Skin of body (tissue), 2 donors: ENCODE results near the gene CENPVL2. TPM values are rescaled to one million over a fixed set of nuclear protein-coding genes. Genes with fewer than 3 reads are reported as not detected.
A peak's percentile ranks its signal among the peaks of the same experiment; 100 is the strongest.
"Not testable (repeated sequence)": the region's sequence is repeated elsewhere in the genome, so short reads cannot be mapped to it uniquely, and the experiment has no call there.

Experiments
- DNase-seq: peaks from one replicate; lab custom pipeline; 2025; lab: John Stamatoyannopoulos, UW
- total RNA-seq: library from RNA; depleted of rRNA; stranded (reverse); fragments of >200 nt; gene quantifications from one replicate; pipeline ENCODE4 v1.2.3, GENCODE V29; 2014

Gene CENPVL2
- not detected for total RNA-seq

DNA sequence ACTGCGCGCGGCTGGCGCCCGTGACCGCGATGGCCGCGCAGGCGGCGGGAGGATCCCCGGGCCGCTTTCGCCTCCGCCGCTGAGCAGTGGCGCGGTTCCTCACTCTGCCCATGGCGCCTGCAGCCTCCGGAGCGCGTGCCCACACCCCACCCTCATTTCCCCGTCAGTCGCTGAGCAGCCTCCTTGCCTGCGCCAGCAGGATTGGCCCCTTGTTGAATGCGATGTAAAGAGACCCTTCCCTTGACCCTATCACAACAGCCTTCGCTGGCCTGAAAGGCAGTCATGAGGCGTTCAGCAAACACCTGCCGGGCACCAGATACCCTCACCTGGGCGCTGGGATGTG is at the start of gene CENPVL2:
Gene CENPVL2 (minus strand): TSS at position 112 of the 343 bp plus-strand sequence. CDS start 0 bp downstream, at position 112.
- DNase-seq = not testable (repeated sequence)

GRCh38 chrX:51728202-51728601 is 45.6 kb upstream of the CENPVL2 start:
- no peak for DNase-seq

DNA sequence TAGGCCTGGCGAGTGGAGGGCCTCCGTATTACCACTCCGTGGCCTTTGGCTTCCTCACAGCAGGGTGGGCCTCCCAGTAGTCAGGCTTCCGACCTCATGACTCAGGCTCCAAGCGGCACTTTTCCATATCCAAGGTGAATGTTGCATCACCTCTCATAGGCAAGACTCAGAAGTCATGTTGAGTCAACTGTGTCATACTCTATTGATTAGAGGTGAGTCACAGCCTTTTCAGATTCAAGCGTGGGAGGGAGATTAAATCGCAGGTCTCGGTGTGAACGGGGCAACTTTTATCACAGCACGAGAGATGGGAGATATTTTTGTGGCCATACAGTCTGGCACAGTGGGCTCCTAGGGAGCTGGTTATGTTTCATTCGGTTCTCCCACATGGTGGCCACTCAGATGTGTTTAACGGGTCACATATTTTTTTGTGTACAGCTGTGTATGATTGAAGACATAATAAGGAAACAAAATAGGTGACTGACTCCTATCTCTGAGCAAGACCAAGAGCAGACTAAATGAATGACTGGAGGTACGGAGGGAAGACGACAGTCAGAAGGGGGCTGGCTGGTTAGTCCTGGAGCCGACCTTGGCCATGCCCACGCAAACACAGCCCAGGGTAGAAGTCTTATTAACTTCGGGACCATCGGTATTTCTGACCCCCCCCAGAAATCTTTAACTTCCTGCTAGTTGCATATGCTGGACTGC is 30.5 kb upstream of the CENPVL2 start:
- not testable (repeated sequence) for DNase-seq

DNA sequence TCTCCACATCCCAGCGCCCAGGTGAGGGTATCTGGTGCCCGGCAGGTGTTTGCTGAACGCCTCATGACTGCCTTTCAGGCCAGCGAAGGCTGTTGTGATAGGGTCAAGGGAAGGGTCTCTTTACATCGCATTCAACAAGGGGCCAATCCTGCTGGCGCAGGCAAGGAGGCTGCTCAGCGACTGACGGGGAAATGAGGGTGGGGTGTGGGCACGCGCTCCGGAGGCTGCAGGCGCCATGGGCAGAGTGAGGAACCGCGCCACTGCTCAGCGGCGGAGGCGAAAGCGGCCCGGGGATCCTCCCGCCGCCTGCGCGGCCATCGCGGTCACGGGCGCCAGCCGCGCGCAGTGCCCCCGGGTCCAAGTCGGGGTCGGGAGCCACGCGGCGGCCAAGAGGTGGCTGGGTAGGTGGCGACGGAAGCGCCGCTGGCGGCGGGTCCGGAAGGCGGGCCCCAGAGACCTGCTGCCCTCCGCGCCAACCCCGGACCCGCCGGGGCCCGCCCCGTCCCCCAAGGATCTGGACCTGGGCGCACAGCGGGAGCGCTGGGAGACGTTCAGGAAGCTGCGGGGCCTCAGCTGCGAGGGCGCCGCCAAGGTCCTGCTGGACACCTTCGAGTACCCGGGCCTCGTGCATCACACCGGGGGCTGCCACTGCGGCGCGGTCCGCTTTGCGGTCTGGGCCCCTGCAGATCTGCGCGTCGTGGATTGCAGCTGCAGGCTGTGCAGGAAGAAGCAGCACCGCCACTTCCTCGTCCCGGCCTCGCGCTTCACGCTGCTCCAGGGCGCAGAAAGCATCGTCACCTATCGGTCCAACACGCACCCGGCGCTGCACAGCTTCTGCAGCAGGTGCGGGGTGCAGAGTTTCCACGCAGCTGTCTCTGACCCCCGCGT is 27.9 kb upstream of the CENPVL2 start, which contains the start of gene CENPVL1:
Gene CENPVL1 (plus strand): TSS at position 236 of the 888 bp plus-strand sequence. CDS start 0 bp downstream, at position 236.
- not testable (repeated sequence) for DNase-seq

GRCh38 chrX:51697397-51697796 is 14.8 kb upstream of the CENPVL2 start:
- DNase-seq = no peak

GRCh38 chrX:51694254-51694653 is 11.6 kb upstream of the CENPVL2 start:
- no peak for DNase-seq

DNA sequence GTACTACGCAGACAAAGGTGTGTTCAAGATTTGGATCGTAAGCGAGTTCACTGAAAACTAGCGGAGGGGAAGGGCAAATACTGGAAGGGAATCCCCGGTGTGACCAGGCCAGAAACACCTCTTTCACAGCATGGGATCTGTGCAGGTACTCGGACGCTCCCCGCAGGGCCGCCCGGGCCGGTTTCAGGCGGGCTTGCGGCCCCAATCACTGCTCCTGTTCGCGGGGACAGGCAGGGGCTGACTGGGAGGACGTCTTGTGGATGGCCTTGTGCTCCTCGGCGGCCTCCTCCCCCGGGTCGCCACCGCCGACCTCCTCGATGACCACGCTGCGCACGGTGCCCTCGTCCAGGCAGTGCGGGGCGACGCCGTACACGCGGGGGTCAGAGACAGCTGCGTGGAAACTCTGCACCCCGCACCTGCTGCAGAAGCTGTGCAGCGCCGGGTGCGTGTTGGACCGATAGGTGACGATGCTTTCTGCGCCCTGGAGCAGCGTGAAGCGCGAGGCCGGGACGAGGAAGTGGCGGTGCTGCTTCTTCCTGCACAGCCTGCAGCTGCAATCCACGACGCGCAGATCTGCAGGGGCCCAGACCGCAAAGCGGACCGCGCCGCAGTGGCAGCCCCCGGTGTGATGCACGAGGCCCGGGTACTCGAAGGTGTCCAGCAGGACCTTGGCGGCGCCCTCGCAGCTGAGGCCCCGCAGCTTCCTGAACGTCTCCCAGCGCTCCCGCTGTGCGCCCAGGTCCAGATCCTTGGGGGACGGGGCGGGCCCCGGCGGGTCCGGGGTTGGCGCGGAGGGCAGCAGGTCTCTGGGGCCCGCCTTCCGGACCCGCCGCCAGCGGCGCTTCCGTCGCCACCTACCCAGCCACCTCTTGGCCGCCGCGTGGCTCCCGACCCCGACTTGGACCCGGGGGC is 567 bp downstream of the CENPVL2 start:
- DNase-seq = not testable (repeated sequence)

DNA sequence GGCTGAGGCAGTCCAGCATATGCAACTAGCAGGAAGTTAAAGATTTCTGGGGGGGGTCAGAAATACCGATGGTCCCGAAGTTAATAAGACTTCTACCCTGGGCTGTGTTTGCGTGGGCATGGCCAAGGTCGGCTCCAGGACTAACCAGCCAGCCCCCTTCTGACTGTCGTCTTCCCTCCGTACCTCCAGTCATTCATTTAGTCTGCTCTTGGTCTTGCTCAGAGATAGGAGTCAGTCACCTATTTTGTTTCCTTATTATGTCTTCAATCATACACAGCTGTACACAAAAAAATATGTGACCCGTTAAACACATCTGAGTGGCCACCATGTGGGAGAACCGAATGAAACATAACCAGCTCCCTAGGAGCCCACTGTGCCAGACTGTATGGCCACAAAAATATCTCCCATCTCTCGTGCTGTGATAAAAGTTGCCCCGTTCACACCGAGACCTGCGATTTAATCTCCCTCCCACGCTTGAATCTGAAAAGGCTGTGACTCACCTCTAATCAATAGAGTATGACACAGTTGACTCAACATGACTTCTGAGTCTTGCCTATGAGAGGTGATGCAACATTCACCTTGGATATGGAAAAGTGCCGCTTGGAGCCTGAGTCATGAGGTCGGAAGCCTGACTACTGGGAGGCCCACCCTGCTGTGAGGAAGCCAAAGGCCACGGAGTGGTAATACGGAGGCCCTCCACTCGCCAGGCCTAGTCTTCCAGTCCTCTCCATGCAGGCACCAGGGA is 2.8 kb downstream of the CENPVL2 start:
- not testable (repeated sequence) for DNase-seq

DNA sequence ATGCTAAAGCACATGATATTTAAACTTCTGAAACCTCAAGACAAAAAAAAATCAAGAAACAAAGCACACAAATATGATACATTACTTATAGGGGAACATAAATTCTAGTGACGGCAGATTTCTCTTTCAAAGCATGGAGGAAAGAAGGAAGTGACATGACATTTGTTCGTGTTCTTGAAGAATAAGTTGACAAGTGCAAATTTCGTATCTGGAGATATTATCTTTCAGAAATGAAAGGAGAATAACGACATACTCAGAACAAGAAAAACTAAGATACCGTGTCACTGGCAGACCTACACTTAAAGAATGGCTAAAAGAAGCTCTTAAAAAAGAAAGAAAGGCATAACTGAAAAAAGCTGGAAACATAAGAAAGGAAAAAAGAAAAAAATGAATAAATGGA is 16.6 kb downstream of the CENPVL2 start:
- no peak for DNase-seq

DNA sequence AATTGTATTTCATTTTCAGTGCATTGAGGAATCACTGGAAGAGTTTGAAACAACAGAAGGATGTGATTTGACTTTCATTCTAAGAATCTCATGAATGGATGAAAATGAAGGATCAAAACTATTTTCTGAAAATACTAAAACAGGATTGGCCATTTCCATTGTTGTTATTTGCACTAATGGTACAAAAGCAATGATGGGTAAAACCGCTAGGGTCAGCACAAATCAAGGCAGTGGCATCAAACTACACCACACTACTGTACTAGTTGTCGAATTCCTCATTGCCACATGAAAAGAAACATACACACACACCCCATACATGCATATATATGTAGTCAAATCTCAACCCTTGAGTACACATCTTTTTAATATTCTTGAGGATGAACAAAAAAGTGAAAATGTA is 39.3 kb downstream of the CENPVL2 start:
- DNase-seq = no peak

DNA sequence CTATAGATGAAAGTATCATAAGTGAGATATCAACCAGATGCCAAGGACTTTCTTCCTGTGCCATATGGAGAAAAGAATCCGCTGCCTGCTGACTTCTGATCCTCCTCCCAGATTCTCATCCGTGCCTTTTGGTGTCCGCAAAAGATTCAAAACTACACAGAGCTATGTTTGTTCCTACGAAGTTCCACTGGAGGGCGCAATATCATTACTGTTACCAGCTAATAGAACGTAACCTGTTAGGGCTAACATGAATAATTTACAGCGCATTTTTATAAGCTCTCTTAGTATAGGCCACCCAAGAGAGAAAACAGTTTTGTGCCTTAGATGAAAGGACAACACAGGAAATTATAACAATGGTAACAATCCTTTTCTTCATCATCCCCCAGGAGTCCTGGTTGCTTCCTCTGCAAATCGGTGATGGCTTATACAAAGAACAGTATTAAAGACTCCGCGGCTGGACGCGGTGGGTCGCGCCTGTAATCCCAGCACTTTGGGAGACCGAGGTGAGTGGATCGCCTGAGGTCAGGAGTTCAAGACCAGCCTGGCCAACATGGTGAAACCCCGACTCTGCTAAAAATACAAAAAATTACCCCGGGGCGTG is 41.1 kb downstream of the CENPVL2 start:
- peak; percentile 10 for DNase-seq

DNA sequence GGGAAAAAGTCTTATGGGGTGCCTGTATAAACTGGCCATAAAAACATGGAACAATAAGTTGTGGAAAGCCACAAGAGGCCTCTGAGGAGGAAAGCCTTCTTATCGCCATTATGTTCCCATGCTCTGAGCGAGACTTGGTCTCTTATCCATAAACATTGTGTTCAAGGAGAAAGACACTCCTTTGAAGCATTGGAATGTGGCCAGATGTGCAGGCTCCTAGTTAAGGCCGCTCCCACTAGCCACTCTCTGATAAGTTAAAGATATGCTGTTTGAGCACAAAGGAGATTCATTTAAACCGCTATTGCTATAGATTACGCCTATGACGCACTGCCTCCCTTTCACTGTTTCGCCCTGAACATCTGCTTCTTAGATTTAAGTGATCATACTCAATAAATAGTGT is 46.1 kb downstream of the CENPVL2 start:
- not testable (repeated sequence) for DNase-seq

Other genes starting within 250 kb of the CENPVL2 start
- 7.3 TPM for gene NUDT11, start 186.2 kb downstream of the CENPVL2 start, total RNA-seq
- gene CENPVL3, start 63.9 kb downstream of the CENPVL2 start, total RNA-seq = not detected
- gene CENPVL1, start 27.7 kb upstream of the CENPVL2 start, total RNA-seq = not detected
- gene GSPT2, start 60.6 kb upstream of the CENPVL2 start, total RNA-seq = 6.5 TPM
- 82.5 TPM for gene MAGED1, start 210.8 kb upstream of the CENPVL2 start, total RNA-seq